Fibroblast of mammary gland (primary cell): ENCODE data around the gene GPBP1L1.
A peak's percentile ranks its signal among the peaks of the same experiment; 100 is the strongest.

Experiments used
- DNase-seq: peaks from one replicate; pipeline ENCODE4 v3.0.0-alpha.2; 2010; ENCODE audit warnings: low read depth
- H3K4me3 ChIP-seq: 2 replicates; pipeline ENCODE4 v1.5.1; 2011; ENCODE audit warnings: low read depth, mild to moderate bottlenecking, low read length, moderate library complexity; ENCODE audit not compliant: control insufficient read depth
- TF ChIP-seq, protein P1 (sequence below): conservative IDR thresholded peaks from 2 replicates; pipeline ENCODE4 v1.5.1; 2011; ENCODE audit warnings: low read depth, low read length, inconsistent platforms; ENCODE audit not compliant: control insufficient read depth, insufficient read depth

The GPBP1L1 gene

GRCh38 chr1:45687754-45688740, 1.7 kb upstream of the GPBP1L1 start, which contains the start of gene TMEM69:
TMEM69 (plus strand) TSS chr1:45688181; CDS start chr1:45691069, 2,888 bp downstream.
- peak within 1 kb of the TSS; percentile 96 for H3K4me3 ChIP-seq
- DNase-seq = peak; percentile 91
- TF ChIP-seq, protein P1, sequence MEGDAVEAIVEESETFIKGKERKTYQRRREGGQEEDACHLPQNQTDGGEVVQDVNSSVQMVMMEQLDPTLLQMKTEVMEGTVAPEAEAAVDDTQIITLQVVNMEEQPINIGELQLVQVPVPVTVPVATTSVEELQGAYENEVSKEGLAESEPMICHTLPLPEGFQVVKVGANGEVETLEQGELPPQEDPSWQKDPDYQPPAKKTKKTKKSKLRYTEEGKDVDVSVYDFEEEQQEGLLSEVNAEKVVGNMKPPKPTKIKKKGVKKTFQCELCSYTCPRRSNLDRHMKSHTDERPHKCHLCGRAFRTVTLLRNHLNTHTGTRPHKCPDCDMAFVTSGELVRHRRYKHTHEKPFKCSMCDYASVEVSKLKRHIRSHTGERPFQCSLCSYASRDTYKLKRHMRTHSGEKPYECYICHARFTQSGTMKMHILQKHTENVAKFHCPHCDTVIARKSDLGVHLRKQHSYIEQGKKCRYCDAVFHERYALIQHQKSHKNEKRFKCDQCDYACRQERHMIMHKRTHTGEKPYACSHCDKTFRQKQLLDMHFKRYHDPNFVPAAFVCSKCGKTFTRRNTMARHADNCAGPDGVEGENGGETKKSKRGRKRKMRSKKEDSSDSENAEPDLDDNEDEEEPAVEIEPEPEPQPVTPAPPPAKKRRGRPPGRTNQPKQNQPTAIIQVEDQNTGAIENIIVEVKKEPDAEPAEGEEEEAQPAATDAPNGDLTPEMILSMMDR = peak; percentile 28

GRCh38 chr1:45687014-45687753, 851 bp upstream of the GPBP1L1 start:
- peak; percentile 98 for DNase-seq
- peak overlapping the region; percentile 96 for H3K4me3 ChIP-seq
- TF ChIP-seq, protein P1 = no peak

GRCh38 chr1:45686015-45686287, 382 bp downstream of the GPBP1L1 start:
- TF ChIP-seq, protein P1 = no peak
- peak; percentile 14 for DNase-seq
- peak overlapping the region; percentile 96 for H3K4me3 ChIP-seq

DNA sequence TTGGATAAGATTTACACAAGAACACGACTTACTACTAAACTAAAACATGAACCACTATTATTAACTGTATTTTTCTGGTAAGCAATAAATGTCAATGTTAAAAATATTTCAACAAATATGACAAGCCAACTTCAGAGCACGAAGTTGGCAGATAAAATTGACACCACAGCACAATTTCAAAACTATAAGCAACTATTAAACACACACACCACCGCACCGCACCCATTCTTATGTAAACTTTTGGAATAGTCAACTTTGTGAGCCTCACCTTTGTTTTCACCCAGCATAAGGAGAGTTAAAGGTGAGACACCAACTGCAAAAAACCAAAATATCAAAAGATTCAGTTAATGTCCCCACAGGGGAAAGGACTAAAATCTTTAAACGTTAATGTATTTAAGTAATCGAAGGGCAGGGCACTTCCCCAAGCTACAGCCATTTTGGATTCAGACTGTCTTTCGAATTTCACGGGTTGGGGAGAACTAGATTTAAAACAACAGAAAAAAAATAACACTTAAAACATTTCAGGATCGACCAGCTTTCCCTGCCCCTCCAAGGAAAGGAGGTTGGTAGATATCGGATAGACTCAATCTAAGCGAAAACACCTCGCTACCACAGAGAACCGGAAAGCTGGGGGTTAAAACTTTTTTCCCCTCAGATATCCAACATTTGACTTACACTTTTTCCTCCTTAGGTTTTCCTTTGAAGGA, 872 bp downstream of the GPBP1L1 start:
- DNase-seq = peak; percentile 16
- TF ChIP-seq, protein P1 = no peak
- H3K4me3 ChIP-seq = peak overlapping the region; percentile 96

- TF ChIP-seq, protein P1 = no peak
- no peak for DNase-seq
- H3K4me3 ChIP-seq = peak overlapping the region; percentile 96
These were observed 1.9 kb downstream of the GPBP1L1 start for GRCh38 chr1:45684402-45684801.

- H3K4me3 ChIP-seq = no peak overlapping the region
- TF ChIP-seq, protein P1 = no peak
- DNase-seq = no peak
These were observed 3.4 kb downstream of the GPBP1L1 start for GRCh38 chr1:45682942-45683341.
